ENCODE results near the gene CGB3.
A peak's percentile ranks its signal among the peaks of the same experiment; 100 is the strongest.

CGB3 gene

DNA sequence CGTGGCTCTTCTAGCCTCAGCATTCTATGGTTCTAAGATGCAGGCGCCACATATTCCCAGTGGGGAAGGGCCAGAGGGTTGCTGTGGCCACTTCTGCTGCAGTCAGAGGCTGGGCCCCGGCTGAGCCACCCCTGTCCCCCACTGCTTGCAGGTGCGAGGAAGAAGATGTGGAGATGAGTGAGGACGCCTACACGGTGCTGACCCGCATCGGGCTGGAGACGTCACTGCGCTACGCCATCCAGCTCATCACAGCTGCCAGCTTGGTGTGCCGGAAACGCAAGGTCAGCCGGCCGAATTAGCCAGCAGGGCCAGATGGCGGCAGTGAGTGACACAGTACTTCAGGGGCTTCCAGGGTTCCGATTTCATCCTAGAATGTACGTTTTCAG is 9.3 kb downstream of the CGB3 start:
- no peak for DNase-seq

DNA sequence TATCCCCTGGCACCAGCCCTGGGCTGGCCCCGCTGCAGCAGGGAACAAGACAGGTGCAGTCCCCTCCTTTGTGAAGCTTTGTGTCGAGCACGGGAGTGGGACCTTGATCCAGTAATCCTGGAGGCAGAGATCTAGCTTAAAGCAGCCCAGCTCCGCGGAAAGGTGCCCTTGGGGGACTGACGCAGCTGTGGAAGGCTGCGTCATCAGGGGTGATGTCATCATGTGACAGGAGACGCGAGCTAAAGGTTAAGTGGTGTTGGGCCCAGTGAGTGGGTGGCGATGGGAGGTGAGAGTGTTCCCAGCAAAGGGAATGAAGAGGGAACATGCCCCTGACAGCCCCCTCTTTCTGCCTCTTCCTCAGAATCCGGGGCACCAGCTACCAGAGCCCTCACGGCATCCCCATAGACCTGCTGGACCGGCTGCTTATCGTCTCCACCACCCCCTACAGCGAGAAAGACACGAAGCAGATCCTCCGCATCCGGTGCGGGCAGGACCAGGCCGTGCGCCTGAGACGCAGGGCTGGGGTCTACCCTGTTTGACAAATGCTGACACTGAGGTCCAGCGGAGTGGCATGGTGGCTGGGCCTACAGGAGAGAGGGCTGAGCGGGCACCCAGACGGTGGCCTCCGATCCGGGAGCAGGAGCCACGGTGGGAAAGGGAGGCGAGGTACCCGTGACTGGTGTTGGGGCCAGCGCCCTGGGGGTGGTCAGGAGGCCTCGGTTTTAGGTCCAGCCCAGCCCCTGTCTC is 9.8 kb downstream of the CGB3 start:
- no peak for DNase-seq

DNA sequence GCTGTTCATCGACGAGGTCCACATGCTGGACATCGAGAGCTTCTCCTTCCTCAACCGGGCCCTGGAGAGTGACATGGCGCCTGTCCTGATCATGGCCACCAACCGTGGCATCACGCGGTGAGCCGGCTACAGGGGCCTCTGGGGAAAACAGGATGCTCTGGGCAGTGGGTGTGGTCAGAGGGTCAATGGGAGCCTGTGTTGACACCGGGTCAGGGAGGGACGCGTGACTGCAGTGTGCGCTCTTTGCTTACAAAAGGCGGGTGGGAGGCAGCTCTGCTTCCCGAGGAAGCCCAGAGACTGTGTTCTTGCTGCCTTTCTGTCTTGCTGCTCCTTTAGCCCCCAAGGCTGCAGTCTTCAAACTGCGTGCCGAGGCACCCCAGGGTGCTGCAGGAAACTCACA is 12.9 kb downstream of the CGB3 start:
- no peak for DNase-seq

DNA sequence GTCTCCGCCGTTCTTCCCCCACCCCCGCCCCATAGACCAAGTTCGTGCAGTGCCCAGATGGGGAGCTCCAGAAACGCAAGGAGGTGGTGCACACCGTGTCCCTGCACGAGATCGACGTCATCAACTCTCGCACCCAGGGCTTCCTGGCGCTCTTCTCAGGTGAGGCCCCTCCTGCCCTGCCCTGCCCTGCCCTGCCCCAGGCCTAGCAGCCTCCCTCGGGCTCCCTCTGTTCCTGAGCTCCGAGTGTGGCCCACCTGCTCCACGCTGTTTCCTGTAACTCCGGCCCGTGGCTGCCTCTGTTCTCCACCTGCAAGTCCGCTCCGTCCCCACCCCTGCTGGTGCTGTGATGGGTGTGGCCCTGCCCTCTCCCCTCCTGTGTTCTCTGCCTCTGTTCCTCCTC is 13.7 kb downstream of the CGB3 start:
- no peak for DNase-seq

DNA sequence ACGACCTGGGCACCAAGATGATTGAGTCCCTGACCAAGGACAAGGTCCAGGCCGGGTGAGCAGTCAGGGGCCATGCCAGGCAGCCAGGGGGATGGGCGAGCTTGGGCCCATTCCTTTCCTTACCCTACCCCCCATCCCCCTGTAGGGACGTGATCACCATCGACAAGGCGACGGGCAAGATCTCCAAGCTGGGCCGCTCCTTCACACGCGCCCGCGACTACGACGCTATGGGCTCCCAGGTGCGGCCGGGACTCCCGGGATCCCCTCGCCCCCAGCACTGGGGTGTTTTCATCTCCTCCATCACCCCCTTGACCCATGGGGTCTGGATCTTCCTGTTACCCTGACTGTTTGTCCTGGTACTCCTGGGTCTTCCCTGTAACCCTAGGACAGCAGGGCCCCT is 14.3 kb downstream of the CGB3 start:
- DNase-seq = no peak

DNA sequence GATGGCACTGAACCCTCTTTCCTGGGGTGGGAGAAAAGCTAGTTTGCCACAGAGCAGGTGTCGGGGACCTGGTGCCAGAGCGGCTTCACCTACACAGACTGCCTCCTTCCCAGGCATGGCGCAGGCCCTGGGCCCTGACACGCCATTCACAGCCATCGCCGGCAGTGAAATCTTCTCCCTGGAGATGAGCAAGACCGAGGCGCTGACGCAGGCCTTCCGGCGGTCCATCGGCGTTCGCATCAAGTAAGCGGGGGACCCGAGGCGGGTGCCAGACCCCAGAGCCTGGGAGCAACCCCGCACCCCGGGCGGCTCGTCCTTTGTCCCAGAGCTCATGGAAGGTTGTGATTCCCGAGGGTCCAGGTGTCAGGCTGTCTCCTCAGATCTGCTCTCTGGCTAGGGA is 17.2 kb downstream of the CGB3 start:
- no peak for DNase-seq

DNA sequence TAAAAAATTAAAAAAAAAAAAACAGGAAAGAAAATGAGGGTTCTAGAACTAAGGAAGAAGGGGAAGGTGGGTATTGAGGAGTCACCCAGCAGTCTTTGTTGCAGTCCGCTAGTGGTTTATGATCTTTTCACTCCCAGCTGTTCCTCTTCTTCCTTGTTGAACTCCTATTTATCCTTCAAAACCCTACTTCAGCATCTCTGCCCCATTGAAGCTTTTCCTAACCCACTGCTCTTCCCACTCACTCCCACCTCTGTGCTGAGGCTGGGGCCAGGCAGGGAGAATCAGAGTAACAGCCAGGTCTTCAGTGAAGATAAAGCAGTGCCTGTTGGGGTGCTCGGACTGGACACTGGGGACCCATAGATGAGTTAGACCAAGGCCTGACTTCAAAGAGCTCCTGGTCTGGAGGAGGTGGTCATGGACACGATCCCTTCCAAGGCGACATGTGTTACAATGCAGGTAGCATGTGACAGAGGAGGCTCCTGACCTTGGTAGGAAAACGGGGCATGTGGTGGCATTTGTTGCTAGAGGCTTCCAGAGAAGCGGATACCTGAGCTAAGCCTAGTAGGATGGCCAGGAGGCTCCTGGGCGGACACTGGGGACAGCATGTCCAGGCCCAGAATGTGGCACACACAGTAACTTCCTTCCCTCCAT is 19.0 kb downstream of the CGB3 start:
- DNase-seq = no peak

DNA sequence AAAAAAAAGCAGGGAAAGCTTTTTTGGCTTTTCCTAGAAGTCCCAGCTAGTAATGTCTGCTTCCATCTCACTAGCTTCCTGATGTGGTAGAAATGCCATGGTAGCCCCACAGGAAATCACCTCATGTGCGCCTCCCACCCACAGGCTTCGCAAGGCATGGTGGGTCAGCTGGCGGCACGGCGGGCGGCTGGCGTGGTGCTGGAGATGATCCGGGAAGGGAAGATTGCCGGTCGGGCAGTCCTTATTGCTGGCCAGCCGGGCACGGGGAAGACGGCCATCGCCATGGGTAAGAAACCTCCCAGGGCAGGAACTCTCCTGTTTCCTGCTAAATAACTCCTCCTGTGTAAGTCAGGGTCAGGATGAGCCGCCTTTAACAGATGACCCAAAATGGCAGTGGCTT is 20.0 kb downstream of the CGB3 start:
- no peak for DNase-seq

DNA sequence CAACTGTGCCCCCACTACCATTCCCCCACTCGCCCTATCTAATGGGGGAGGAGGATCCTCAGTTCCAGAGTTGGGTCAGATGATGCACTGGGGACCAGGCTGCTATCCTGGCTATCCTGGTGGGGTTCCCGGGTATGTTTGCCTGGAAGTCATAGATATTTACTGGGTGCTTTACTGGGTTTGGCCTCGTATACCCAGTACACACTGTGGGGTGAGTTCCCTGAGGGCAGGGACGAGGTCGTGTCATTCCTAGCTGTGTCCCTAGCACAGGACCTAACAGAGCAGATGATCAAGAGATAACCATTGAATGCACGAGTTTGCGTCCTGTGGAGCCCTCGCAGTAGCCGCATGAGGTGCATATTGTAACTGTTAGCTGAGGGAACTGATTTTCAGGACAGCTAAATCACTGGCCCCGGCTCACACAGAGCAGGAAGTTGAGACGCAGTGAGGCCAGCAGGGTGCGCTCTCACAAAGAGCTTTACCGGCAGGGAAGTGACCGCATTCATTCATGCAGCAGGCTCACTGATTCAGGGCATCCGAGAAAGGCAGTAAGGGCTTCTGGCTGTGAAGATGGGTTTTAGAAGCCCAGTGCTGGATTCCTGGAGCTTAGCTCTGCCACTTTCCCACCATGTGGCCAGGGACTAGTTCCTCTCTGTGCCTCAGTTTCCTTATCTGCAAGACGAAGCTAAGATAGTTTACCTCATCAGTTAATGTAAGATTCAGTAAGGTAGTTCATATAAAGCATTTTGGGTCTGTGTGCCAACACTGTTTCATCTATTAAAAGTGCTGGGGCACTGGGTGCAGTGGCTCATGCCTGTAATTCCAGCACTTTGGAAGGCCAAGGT is 24.4 kb downstream of the CGB3 start:
- peak; percentile 28 to 41 (median 40) for DNase-seq

DNA sequence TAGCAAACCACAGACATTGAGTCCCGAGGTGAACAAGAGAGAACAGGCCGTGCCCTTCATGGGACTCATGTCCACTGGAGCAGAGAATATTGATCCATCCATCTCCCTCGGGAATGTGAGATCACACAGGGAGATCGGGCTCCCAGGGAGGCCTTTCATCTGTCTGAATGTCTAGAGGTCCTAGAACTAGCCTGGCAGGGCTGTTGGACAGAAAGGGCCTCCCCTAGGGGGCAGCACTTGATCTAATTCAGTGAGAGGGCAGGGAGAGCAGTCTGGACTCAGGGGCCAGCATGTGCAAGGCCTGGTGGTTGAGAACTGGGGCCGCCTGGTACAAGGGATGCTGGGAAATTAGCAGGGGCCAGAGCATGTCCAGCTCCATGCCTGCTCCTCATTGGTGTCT is 26.2 kb downstream of the CGB3 start:
- DNase-seq = peak in 2 of 4 experiments; percentile 13 to 33

DNA sequence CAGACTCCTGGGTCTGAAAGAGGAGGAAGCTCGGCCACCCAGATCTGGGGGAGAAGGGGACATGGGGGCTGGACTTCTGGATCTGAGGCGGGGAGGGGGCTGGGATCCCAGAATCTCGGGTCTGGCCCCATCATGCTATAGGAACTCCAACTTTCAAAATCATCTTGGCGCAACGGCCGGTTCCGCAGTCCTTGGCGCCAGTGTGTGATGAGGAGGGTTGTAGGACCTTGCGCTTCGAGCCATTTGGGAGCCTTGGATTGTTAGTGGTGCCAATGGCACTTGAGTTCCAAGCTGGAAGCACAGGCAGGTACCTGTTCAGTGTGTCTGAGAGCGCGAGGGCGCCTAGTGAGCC is 30.1 kb downstream of the CGB3 start:
- DNase-seq = no peak

DNA sequence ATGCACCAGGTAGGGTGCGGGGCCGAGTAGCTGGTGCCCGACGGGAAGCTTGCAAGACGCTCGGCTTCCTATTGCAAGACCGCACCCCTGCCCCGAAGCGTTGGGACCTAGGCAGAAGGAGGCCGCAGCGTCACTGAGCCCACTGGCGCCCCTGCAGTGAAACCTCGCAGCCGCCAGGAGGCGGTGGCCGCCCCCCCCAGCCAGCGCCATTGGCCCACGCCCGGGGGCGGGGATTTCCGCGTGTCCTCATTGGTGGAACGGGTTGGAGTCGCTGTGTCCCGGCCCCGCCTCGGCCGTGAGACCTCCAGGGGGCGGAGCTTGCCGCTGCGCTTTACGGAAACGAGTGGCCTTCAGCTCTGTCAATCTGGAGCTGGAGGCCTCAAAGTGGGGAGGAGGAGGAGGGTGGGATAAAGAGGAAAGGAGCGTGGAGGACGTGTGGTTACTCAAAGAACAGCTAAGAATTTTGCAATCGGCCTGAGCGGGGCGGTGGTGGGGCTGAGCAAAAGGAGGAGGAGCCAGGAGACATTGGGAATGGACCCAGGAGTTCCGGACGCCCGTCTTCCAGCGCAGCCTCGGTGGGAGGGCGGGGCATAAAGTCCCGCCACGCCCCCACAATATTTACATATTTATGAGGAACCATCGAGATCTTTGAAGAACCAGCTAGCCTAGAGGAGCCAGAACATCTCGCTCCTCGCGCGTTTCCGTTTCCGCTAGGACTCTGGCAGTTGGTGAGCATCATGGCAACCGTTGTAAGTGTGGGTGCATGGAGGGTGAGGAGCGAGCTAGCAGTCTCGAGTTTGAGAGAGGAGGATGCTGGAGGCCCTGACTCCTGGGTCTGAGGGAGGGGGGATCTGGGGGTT is 30.7 kb downstream of the CGB3 start, which contains the start of the genes GYS1 and RUVBL2:
GYS1 (minus strand) TSS at position 135 of the 860 bp plus-strand sequence. CDS start 197 bp downstream, outside the sequence.
RUVBL2 (plus strand) TSS at position 713 of the 860 bp plus-strand sequence; CDS start at position 738, 25 bp downstream.
- DNase-seq = peak; percentile 98 to 99 (median 98)

DNA sequence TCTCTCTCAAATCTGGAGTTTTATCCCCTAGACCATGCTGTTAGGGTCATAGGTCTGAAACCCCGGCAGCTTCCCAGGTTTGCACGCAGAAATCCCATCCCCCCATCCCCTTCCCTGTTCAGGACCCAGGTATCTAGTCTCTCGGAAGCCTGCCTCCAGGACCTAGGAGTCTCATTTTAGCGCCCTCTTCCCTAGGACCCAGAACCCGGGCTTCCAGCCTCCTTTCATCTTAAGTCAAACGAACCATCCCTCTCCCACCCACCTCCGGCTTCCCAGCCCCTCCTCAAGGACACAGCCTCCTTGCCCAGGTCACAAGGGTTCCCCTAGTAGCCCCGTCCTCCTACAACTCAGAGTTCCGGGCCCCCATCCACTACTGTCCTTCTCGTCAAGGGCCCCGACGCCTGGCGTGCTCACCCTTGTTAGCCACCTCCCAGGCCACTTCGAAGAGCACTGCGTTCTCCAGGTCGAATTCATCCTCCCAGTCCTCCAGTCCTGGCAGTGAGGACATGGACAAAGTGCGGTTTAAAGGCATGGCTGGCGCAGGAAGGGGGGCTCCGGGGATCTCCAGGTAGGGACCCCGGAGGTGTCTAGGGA is 31.5 kb downstream of the CGB3 start:
- no peak for DNase-seq

DNA sequence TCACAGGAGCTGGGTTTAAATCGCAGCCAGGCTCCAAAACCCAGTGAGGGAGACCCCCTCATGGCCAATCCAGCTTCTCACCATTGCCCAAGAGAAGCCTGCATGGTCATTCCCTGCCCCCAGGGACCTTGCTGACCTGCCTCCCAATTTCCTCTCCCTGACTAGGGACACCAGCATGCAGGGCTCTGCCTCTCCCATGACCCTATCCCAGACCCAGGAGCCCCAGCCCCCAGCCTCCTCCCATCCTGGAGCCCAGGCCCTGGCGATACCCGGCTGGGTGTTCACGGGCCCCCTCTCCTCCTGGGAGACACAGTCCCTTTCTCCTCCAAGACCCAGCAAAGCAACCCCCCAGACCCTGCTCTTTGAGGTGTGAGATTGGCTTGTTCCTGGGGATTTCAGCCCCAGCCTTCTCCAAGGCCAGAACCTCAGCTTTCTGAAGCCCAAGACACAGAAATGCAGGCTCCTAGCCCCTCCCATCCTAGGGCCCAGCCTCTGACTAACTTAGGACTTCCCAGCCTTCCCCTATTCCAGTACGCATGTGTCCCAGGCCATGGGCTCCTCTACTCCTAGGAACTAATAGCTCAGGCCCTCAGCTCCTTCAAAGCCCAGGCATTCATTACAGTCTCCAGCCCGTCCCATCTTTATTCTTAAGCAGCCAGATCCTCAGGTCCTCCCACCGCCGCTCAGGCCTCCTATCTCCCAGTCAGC is 32.1 kb downstream of the CGB3 start:
- DNase-seq = no peak

DNA sequence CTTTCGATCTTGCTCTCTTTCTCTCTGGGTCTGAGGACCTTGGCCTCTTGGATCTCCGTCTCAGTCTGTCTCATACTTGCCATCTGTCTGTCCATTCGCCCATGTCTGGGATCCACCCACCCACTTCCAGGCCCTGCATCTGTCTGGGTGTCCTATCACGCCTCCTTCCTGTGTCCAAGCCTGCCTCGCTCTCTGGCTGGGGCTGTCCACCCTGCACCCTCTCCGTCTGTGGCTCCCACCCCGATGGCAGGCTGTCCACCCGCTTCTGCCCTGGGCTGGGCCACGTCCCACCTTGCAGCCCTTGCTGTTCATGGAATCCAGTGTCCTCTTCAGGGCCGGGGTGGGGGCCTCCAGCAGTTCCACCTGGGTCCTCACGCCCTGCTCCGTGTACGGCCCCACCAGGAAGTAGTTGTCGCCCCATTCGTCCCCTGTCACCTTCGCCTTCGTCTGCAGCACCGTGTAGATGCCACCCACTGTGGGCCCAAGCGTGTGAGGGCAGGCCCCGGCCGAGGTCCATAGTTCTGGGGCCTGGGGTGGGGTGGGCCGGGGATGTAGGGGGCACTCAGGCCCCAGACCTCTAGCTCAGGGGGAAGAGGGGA is 33.0 kb downstream of the CGB3 start:
- no peak for DNase-seq

DNA sequence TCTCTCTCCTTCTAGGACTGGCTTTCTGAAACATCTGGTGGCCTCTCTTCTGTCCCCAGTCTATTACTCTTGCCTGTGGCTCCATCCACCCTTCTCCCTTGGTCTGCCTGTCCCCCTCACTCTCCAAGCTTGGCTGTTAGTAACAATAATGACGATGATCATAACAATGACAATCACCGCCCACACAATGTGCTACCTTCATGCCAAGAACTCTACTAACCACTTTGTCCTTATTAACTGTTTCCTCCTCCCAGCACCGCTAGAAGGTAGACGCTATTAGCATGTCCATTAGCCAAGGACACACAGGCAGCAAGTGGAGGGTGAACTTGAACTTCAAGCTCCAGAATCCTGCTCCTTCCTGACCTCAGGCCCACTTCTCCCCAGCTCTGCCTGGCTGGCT is 33.7 kb downstream of the CGB3 start:
- DNase-seq = no peak

DNA sequence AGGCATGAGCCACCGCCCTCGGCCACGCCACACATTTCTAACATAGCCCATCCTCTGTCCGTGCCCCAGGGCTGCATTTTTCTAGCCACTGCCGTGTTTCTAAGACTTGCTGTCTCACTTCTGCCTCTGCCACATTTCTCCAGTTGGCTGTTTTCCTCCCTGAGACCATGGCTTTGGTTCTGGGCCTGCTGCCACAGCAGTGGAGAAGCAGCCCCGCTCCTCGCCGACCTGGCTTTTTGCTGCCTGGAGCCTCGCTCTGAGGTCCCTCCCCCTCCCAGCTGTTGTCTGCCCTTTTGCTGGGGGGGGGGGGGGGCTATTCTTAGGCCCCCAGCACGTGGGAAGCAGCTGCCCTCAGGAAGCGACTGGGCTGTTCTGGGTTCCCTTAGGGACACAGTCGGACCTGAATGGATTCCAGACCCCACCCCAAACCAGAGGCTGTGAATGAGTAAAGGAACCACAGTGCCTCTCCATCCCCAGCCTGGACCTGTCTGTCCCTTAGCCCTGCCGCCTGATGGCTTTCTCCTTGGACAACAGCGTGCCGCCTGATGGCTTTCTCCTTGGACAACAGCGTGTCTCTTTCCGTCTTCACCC is 34.3 kb downstream of the CGB3 start:
- DNase-seq = no peak

DNA sequence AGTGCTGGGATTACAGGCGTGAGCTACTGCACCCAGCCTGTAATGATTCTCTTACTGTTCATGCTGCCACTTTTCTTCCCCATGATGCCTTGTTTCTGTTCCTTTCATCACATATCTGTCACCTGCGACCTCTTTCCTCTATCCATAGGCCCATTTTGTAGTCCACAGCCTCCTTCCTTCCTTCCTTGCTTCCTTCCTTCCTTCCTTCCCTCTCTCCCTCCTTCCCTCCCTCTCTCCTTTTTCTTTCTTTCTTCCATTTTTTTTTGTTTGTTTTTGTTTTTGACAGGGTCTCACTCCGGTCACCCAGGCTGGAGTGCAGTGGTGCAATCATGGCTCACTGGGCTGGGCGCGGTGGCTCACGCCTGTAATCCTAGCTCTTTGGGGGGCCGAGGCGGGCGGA is 35.3 kb downstream of the CGB3 start:
- no peak for DNase-seq

DNA sequence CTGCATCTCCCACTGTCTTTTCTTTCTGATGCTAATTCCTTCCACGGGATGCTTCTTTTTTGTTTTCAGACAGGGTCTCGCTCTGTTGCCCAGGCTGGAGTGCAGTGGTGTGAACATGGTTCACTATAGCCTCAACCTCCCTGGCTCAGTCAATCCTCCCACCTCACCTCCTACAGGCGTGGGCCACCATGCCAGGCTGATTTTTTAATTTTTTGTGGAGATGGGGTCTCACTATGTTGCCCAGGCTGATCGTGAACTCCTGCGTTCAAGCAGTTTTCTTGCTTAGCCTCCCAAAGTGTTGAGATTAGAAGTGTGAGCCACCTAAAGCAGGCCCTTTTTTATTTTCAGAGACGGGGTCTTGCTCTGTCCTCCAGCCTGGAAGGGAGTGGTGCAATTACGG is 35.8 kb downstream of the CGB3 start:
- DNase-seq = no peak

DNA sequence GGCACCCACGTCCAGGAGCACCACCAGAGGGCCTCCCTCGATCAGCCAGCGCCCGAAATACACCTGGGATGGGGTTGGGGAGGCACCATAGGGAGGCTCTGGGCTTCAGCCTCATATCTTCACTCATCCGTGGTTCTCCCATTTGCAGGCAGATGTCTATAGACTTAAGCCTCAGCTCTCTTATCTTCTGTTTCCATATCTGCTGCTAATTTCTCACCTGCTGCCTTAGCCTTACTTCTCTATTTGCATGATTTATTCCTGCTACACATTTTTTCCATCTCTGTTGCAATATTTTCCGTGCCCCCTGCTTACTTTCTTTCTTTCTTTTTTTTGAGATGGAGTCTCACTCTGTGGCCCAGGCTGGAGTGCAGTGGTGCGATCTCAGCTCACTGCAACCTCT is 36.8 kb downstream of the CGB3 start:
- DNase-seq = no peak

DNA sequence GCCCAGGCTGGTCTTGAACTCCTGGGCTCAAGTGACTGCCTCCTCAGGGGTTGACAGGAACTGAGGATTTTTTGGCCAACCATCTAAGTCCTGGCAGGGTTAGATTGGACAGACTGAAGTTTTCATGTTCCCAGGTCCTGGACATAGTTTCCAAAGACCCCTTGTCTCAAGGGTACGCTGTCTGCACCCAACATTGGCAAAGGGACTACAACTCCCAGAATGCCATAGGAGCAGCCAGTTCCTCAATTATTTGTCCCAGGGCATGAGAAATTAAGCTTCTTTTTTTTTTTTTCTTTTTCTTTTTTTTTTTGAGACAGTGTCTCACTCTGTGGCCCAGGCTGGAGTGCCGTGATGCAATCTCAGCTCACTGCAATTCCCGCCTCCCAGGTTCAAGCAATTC is 37.9 kb downstream of the CGB3 start:
- DNase-seq = no peak

Data from activated CD4-positive, CD25-positive, alpha-beta regulatory T cell (primary cell).